HepG2 (cell line): Measurements from ENCODE around the gene SYT17.

Experiments used
- CHD2 ChIP-seq: IDR thresholded peaks from 2 replicates; pipeline ENCODE4 v1.6.1; 2011; ENCODE audit warnings: low read depth, low read length, improper control_type of control experiment
- CSRNP2 ChIP-seq: sonication (generic); formaldehyde crosslinking; conservative IDR thresholded peaks from 2 replicates; pipeline ENCODE4 v1.8.0; 2022; ENCODE audit warnings: low read depth, missing genetic modification reagents
- CTCF ChIP-seq: sonication (generic); formaldehyde crosslinking; IDR thresholded peaks from 2 replicates; pipeline ENCODE4 v1.5.0; 2020; ENCODE audit warnings: mild to moderate bottlenecking, missing genetic modification reagents, moderate library complexity
- KLF11 ChIP-seq: IDR thresholded peaks from 2 replicates; pipeline ENCODE4 v1.6.1; 2016; ENCODE audit warnings: missing compliant biosample characterization
- PBX3 ChIP-seq: sonication (generic); formaldehyde crosslinking; IDR thresholded peaks from 2 replicates; pipeline ENCODE4 v1.8.1; 2023; ENCODE audit warnings: missing genetic modification reagents, inconsistent platforms, borderline replicate concordance
- PHF21A ChIP-seq: sonication (generic); formaldehyde crosslinking; IDR thresholded peaks from 2 replicates; pipeline ENCODE4 v1.5.0; 2020; ENCODE audit warnings: mild to moderate bottlenecking, missing genetic modification reagents
- SYNCRIP ChIP-seq: fragments of 200-400 bp; formaldehyde crosslinking; IDR thresholded peaks from 2 replicates; pipeline ENCODE4 v1.6.1; 2018; ENCODE audit warnings: mild to moderate bottlenecking, low read depth, low read length; ENCODE audit not compliant: insufficient read depth
- THAP11 ChIP-seq: IDR thresholded peaks from 2 replicates; pipeline ENCODE4 v1.6.1; 2016; ENCODE audit warnings: missing biosample characterization, missing genetic modification reagents
- ZNF121 ChIP-seq: sonication (generic); formaldehyde crosslinking; IDR thresholded peaks from 2 replicates; pipeline ENCODE4 v1.5.0; 2020; ENCODE audit warnings: mild to moderate bottlenecking, missing genetic modification reagents
- ZNF143 ChIP-seq: sonication (generic); formaldehyde crosslinking; IDR thresholded peaks from 2 replicates; pipeline ENCODE4 v1.4.0; 2020; ENCODE audit warnings: missing genetic modification reagents
- ZNF224 ChIP-seq: sonication (generic); formaldehyde crosslinking; IDR thresholded peaks from 2 replicates; pipeline ENCODE4 v1.5.0; 2020; ENCODE audit warnings: mild to moderate bottlenecking, missing genetic modification reagents
- ZNF317 ChIP-seq: sonication (generic); formaldehyde crosslinking; IDR thresholded peaks from 2 replicates; pipeline ENCODE4 v1.5.0; 2020; ENCODE audit warnings: mild to moderate bottlenecking, missing genetic modification reagents
- ZNF646 ChIP-seq: sonication (generic); formaldehyde crosslinking; IDR thresholded peaks from 2 replicates; pipeline ENCODE4 v1.9.0; 2021; ENCODE audit warnings: mild to moderate bottlenecking, missing genetic modification reagents

- no peak for TF ChIP-seq ZNF224
- no peak for TF ChIP-seq CHD2
- TF ChIP-seq PBX3 (CRISPR knock-in tag): no peak
- no peak for TF ChIP-seq CTCF
- TF ChIP-seq ZNF646: no peak
- TF ChIP-seq KLF11 (CRISPR knock-in tag): no peak
- no peak for TF ChIP-seq THAP11 (CRISPR knock-in tag)
- no peak for TF ChIP-seq ZNF121
- TF ChIP-seq ZNF143: no peak
- TF ChIP-seq SYNCRIP: no peak
- no peak for TF ChIP-seq ZNF317 (CRISPR knock-in tag)
- TF ChIP-seq PHF21A (CRISPR knock-in tag): no peak
- no peak for TF ChIP-seq CSRNP2 (CRISPR knock-in tag)
Observed at GRCh38 chr16:19139436-19140091, 28.5 kb upstream of the SYT17 start.
